NCI-H187 treated with DMSO at 0.1 percent for 48 hours (cell line): ENCODE measurements around the gene ITPR1.

ENCODE experiments used
- DNase-seq: peaks from one replicate; lab custom pipeline; 2025; lab: John Stamatoyannopoulos, UW

ITPR1 gene

DNA sequence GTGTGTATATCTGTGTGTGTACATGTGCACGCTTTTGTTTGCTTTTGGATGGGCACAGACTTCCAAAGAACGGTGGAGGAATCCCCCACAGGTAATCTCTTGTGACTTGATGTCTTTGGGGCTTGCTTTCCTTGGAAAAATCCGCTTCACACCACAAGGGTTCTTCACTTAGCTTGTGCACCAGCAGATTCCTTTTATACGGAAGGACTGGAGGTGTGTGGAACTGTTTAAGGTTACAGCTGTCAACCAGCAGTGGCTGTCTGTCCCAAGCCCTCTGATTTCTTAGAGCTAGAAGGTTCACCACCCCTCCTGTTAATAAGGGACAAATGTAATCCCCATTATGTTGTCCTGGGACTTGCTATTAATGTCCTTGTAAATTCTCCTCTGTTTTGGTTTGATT is 193.5 kb downstream of the ITPR1 start:
- DNase-seq: no peak

DNA sequence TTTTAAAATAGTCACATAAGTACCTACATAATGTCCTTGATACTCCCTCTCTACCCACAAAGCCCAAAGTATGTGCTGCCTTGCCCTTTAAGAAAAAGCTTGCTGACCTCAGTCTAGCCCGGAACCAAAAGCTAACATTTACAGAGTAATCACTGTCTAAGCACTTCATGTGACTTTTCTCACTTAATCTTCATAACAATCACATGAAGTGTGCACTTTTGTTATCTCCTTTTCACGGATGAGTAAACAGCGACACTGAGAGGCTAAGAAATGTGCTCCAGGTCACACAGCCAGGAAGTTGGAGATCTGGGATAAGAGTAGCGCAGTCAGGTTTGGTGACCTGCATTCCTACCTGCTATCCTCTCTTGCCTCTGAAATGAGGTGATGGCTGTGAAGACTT is 194.0 kb downstream of the ITPR1 start:
- DNase-seq: peak; percentile 22

DNA sequence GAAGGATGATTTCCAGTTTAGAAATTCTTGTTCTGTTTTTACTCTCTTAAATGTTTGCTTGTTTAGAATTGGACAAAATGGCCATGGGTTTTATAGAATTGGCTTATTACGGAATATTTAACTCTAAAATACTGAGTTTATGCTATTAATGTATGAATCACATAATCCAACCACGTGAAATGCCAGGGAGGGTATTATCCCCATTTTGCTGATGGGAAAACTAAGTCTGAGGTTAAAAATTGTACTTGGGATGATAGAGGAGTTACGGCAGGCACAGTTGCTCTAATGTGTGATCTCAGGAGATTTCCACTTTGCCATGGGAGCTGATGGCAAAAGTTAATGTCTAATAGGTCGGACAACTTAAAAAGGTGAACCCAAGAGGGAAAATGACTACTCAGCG is 194.4 kb downstream of the ITPR1 start:
- no peak for DNase-seq

DNA sequence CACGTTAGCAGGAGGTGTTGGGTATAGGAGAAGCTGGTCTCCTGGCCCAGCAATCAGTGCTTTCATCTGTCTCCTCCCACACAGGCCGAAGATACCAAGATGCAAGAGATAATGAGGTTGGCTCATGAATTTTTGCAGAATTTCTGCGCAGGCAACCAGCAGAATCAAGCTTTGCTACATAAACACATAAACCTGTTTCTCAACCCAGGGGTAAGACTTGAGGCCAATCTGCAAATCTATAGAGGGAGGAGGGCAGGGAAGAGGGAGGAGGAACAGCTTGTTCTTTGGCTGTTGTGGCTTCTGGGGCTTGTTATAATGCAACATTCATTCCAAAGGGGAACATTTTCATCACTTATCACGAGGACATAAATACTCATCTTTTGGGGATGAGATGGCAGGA is 195.3 kb downstream of the ITPR1 start:
- no peak for DNase-seq

DNA sequence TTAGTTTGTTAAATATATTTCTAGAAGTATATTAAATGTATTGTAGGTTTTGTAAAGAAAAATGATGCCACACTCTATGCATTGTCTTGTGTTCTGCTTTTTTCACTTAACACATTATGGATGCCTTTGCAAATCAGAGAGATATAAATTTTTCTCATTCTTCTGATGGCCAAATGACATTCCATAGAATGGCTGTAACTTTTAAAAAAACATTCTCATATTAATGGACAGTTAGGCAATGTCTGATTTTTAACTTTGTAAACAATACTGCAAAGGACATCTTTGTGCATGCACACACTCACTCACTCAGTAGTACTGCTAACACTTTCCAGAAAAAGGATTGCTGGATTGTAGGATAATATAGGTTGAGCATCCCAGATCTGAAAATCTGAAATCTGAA is 195.9 kb downstream of the ITPR1 start:
- no peak for DNase-seq

DNA sequence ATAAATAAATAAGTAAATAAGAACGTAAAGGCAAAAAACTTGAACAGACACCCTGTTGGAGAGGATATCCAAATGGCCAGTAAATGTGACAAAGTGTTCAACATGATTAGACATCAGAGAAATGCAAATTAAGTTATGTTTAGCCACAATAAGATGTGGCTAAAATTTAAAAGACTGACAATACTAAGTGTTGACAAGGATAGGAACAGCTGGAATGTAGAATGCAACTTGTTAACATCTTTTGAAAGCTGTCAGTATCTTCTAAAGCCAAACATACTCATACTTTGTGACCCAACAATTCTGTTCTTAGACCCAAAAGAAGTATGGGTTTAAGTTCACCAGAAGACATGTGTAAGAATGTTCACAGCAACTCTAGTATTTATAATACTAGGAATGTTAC is 197.1 kb downstream of the ITPR1 start:
- no peak for DNase-seq

DNA sequence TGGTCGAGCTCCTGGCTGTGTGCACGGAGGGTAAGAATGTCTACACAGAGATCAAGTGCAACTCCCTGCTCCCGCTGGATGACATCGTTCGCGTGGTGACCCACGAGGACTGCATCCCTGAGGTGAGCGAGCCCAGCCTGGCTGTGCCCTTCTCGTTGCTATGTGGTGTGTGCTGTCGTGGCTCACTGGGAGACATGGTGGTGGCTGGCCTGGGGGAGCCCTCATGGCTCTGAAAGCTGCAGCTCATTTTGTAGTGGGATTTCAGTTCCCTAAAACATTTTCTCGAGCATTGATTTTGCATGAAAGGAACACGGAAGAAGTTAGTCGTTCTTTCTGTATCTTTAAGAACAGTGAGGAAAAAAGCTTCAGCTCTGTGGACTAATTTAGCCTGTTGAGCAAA is 200.5 kb downstream of the ITPR1 start:
- no peak for DNase-seq

DNA sequence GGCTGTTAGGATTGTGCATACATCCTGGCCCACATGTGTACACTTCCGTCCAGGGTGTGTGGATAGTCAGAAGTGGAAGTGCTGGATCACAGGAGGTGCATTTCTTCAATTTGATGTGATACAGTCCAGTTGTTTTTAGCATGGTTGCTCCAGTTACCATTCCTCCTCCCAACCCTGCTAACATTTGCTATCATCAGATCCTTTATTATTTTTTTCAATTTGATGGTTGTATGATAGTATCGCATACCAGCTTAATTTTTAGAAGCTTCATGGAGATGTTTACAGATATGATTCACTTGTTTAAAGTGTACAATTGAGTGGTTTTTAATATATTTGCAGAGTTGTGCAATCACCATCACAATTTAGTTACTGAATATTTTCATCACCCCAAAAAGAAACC is 202.7 kb downstream of the ITPR1 start:
- no peak for DNase-seq

DNA sequence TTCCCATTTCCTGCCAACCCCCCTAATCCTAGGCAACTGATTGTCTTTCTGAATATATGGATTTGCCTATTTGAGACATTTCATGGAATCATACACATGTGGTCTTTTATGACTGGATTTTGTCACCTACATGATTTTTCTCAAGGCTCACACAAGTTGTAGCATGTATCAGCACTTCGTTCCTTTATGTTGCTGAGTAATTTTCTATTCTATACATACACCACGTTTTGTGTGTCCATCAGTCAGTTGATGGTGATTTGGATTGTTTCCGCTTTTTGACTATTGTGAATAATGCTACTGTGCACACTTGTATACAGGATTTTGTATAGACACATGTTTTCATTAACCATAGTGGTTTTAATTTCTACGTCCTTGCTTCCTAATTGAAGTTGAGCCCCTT is 203.1 kb downstream of the ITPR1 start:
- no peak for DNase-seq

DNA sequence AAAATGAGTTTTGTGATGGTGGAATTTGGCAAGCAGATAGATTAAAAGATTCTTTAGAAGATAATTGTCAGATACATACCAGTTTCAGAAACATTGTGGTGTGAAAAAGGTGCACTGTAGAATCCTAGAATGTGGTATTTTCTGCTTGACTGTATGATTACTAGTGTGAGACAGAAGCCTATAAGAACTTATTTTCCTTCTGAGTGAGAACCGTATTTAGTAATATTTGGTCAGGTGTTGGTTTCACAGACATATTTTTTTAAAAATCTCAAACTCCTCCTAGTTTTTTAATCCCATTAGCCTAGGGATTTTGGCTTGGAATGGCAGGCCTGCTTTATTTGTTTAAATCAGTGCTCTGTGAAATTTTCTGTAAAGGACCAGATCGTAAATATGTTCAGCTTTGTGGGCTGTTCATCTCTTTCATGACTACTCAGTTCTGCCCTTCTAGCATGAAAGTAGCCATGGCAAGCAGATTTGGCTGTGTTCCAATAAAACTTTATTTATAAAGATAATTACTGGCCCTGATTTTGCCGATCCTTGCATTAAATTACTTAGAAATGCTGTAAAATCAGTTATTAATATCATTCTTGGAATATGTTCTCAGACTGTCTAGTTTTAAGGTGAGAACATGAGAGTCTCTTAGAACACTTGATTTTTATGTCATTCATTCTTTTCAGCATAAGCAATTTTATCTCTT is 205.1 kb downstream of the ITPR1 start:
- no peak for DNase-seq

DNA sequence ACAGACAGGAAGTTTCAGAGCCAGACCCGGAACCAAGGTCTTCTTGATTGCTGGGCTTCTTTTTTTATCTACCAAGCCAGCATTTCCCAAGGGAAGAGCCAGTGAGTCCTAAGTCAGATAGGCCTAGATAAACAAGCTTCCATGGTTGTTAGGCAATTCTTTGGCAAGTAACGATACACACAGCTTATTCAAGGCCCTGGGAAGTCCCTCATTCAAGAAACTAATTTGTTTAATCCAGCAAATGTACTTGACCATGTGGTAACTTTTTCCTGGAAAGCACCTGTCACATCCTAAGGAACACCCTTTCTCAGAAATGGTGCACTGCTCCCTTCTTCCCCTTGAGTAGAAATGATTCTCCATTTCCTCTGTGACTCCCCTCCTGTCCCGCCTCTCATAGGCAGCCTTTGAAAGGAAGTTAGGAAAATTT is 209.9 kb downstream of the ITPR1 start:
- DNase-seq: no peak

DNA sequence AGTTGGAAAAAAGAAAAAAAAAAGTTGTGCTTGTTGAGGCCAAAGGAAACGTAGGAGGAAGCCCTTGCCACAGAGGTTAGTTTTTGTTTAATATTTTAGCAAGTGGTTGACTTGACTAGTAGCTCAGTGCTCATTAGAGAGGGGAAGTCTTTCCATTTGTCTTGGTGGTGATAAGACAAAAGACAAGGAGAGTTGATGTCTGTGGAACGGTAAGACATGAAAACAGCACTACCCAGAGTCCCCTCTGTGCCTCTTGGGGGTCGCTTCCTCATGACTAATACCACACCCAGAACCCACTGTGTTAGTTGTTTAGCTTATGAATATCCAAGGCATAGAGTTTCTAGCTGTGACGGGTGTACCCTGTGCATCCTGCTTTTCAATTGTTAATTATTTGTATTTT is 211.4 kb downstream of the ITPR1 start:
- no peak for DNase-seq

DNA sequence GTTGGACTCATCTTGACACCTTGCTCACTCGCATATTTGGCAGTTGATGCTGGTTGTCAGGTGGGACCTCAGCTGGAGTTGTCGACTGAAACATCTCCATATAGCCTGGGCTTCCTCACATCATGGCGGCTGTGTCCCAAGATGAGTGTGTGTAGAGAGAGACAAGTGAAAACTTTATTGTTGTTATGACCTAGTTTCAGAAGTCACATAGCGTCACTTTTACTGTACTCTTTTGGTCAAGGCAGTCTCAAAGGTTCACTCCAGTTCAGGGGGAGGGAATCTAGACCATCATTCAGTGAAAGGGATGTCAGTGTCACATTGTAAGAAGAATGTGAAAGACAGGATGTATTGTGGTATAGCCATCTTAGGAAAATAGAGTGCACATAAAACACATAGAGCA is 214.2 kb downstream of the ITPR1 start:
- no peak for DNase-seq

DNA sequence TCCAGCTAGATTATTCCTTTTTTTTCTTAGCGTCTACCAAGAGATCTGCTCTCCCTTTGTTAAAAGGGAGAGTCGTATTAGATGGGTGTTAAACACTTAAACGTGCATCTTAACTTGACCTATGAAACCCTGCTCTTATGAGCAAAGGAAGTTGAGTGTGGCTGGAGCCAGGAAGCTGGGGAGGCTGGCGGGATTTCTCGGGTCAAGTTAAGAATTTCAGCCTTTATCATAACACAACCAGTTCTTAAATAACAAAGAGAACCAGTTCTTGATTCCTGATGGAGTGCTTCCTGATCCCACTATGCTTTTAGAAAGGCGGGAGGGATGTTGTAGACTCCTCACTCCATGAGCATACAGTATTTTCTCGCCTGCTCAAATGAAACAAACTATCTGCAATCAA is 215.1 kb downstream of the ITPR1 start:
- no peak for DNase-seq

DNA sequence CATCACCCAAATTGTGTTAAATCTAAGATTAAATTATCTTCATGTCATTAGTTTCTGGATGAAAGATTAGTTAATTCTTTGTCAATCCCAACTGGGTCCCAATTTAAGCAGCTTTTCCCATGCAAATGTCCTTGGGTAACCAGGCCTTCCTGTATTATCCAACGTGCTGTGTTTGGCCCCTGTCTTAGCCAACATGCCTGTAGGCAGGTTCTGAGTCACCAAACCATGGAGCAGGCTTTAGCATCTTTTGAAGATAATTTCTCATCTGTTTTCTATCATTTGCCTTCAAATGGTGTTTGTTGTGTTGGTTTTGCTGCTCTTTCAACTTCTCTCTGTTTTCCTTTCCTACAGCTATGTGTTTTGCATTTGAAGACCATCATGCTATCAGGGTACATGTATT is 216.2 kb downstream of the ITPR1 start:
- no peak for DNase-seq

DNA sequence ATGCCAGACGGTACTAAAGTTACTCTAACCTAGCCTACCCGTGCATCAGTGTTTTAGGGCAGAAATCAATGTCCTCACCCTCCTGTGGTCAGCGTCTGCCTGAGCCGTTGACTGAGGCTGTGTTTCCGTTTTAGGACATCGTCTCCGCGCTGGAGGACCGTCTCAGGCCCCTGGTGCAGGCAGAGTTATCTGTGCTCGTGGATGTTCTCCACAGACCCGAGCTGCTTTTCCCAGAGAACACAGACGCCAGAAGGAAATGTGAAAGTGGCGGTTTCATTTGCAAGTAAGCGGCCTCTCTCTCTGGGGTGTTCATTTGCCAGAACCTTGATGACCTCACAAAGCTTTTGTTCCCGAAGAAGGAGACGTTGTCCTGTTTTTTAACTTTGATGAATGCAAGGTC is 217.0 kb downstream of the ITPR1 start:
- DNase-seq: no peak

DNA sequence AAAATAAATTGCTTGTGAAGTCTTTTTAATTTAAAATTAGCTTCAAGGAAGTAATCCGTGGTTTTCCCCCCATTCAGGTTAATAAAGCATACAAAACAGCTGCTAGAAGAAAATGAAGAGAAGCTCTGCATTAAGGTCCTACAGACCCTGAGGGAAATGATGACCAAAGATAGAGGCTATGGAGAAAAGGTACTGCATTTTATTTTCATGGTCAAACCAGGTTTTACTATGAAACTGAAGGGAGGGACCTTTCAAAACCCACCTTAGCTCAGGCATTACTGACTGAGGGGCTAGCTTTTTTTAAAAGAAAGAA is 218.5 kb downstream of the ITPR1 start:
- DNase-seq: no peak

DNA sequence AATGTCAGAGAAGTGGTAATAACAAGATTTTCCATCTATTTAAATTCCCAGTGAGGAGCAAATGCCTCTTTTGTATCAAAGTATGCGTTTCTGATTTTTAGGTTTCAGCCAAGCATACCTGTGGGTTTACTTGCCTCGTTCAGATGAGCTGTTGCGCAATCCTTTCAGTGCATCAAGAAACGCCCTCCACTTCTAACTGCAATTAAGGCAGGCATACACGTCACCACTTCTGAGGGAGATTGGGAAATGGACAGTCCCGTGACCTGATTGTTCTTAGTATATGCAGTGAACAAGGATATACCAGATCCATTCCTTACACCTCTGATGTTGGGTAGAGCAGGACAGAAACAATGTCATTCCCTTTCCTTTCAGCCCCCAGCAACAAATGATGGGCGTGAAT is 219.0 kb downstream of the ITPR1 start:
- no peak for DNase-seq

DNA sequence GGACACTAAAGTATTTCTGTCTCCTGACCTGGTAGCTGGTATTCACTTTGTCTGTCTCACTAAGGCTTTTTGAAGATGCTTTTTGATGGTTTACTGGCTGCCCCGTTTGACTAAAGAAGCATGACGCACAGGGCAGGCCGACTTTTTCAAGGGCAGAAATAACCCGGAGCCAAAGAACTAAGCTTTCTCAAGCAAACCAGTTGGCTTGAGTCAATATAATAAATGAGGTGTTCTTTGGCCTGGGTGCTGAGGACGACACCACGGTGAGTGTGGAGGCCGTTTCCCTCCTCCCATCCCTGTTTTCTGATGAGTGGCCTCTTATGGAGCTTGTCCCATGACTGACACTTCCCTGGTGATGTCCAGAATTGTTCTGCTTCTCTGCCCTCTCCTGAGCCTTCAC is 220.9 kb downstream of the ITPR1 start:
- DNase-seq: no peak

DNA sequence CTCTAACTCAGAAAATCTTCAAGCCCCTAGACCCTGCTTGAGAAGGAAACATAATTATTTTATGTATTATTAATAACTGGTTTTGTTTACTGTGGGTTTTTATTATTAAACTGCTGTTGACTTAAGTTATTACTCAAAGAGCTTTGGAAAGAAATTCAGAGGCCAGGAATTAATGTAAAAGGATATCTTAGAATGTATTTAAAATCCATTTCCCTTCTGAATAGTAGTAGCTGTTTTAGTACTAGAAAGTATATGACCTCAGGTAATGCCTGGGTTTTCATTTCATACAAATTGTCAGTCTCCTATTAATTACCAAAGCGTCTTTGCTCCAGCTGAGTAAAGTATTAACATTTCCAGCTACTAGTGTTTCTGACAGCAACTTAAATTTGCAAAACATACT is 223.1 kb downstream of the ITPR1 start:
- no peak for DNase-seq

DNA sequence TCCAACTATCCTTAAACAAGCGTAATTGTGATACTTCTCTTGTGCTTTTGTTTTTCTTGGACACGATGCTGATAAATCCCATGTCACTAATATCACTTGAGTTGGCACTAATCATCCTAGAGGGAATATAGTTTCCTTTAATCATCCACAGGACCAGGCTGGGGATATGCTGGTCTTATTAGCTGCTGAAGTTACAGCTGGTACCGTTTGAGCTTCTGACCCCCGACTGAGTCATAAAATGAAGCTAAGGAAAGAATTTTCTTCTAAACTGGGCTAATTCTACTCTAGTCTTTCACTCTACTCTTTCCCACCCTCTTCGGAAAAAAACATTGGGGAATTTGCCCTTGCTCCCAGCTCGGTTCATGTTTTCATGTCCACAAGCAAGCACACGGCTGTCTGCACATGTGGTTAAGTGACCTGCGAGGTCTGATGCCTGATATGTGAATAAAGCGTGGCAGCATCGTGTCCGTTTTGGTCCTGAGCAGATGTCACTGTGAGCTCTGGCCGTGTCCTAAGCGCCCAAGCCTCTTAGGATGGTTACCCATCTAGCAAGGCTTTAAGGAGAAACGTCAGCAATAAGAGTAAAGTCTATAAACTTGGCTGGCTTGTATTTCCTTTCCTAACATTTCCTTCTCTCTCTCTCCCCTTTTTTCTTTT is 223.7 kb downstream of the ITPR1 start:
- no peak for DNase-seq

DNA sequence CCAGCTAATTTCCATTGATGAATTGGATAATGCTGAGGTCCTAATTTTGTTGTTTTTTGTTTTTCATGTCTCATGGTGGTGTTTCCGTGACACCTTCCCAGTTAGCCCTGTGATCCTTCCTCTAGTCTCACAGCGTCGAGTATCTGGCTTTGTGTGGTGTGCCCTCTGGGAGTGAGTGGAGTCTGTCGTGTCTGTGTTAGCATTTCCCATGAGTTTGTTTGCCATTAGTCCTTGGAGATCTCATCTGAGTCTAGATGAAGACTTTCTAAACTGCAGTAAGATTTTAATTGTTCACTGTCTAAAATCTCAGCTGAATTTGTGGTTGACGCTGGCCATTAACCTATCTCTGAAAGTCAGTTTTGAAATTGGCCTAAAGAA is 224.2 kb downstream of the ITPR1 start:
- no peak for DNase-seq

DNA sequence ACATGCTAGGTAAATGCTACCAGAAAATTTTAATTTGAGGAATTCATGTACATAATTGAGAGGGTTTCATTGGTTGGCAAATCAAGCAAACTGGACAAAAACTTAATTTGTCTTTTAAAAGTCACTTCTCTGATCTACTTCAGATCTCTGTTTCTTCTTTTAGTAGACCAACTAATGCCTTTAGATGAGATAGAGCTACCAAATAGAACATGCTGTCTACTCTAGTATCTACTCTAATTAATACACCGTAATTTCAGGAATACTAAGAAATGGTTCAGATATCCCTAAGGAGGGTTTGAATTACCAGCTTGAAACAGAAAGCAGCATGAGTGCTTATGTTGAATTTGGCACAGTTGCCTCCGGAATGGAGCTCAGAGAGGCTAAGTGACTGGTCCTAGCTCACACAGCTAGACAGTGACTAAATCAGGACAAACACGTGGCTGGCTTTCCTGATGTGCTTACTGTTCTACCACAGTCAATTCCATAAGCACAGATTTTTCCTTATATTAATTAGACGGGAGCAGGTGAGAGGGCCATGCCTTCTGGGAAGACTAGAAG is 225.1 kb downstream of the ITPR1 start:
- no peak for DNase-seq

DNA sequence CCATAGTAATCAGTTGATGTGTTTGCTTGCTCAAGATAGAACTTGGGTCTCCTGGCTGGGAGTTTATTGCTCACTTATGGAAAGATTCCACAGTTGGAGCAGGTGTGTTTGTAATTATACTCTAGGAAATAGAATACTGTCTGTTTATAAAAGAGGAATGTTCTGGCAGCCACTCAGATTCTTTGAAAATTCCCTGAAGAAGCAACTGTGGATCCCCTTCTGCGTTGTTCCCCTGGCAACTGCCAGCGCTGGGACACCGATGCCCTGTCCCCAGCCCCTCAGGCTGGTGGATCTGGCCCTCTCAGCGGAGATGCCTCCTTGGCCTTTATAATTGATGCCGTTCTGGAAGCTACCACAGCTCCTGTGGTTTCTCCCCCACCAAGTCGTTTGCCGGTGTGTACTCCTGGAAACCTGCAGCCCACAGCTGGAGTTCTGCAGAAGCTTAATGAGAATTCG is 225.9 kb downstream of the ITPR1 start:
- DNase-seq: no peak
